Ascending aorta (tissue), 2 donors: ENCODE results near the gene TJAP1. TPM values are rescaled to one million over a fixed set of nuclear protein-coding genes. Genes with fewer than 3 reads are reported as not detected.

Source experiments
- DNase-seq, 2 donors: peaks; one replicate each; pipeline ENCODE4 v3.0.0-alpha.2; 2019; ENCODE audit warnings: low spot score in 2 of 2
- H3K27ac ChIP-seq, 2 donors: fragments of 200-600 bp; sonication (generic); one replicate each; pipeline ENCODE4 v1.5.1; 2016 to 2017; ENCODE audit warnings: mild to moderate bottlenecking in 1 of 2
- H3K27me3 ChIP-seq: fragments of 200-600 bp; sonication (generic); one replicate; pipeline ENCODE4 v1.5.1; 2017
- H3K36me3 ChIP-seq, 2 donors: fragments of 200-600 bp; sonication (generic); one replicate each; pipeline ENCODE4 v1.5.1; 2016
- H3K4me1 ChIP-seq, 2 donors: fragments of 200-600 bp; sonication (generic); one replicate each; pipeline ENCODE4 v1.5.1; 2016 to 2017; ENCODE audit warnings: mild to moderate bottlenecking in 1 of 2
- H3K4me3 ChIP-seq, 2 donors: fragments of 200-600 bp; sonication (generic); one replicate each; pipeline ENCODE4 v1.5.1; 2016 to 2017; ENCODE audit warnings: mild to moderate bottlenecking in 1 of 2
- H3K9me3 ChIP-seq, 2 donors: fragments of 200-600 bp; sonication (generic); one replicate each; pipeline ENCODE4 v1.5.1; 2016
- CTCF ChIP-seq, 3 experiments: fragments of 200-600 bp in 2 of 3; fragments of 450-650 bp in 1 of 3; sonication (generic) in 2 of 3; IDR thresholded peaks; one replicate each; pipeline ENCODE4 v1.5.1; 2016 to 2019; ENCODE audit warnings: antibody characterized with exemption in 3 of 3, mild to moderate bottlenecking in 1 of 3, moderate library complexity in 1 of 3
- intact Hi-C: fragments of 100-400 bp; cut with DNase I; formaldehyde crosslinking; loops from one replicate; pipeline ENCODE4 v1.15.1; 2023
- total RNA-seq: library from RNA; depleted of rRNA; stranded (reverse); fragments of >200 nt; gene quantifications from one replicate; pipeline ENCODE4 v1.1.0, GENCODE V29; 2016

The TJAP1 gene
- total RNA-seq, 1 donor from 2014 or later, result 71.6 TPM

- TF ChIP-seq CTCF (IDR thresholded peaks at IDR 0.05), result no peak
- Histone ChIP-seq H3K9me3 (no peaks in the 10 kb centered on the region), H3K36me3 (peaks cover 0 to under 1% of the 10 kb centered on the region in 2 donors), H3K4me3 (no peak overlapping the region), H3K27ac (peak overlapping the region in 1 of 2 donors; percentile 20), H3K27me3 (no peaks in the 10 kb centered on the region), H3K4me1 (peaks cover 7 to 28% of the 10 kb centered on the region in 2 donors)
- intact Hi-C loops, result no loop called here
- no peak for DNase-seq
Measured at GRCh38 chr6:43492673-43493072, 15.3 kb downstream of the TJAP1 start.

DNA sequence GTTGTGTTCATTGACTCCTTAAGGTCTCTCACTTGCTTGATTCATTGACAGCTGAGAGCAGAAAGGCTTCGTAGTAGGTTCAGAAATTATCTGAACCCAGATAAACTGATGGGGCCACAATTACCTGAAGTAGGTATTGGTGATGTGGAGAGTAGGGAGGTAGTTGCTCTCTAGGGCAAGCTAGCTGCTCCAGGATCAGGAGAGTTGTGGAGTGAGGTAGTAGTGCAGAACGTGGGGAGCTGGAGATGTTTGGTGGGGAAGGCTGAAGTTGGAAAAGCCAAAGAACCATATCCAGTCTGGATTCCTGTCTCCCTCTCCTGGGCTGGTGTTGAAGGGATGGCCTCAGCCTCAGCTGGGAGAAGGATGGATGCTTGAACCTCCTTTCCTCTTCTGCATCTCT is 15.9 kb downstream of the TJAP1 start:
- Histone ChIP-seq H3K27ac (no peak overlapping the region), H3K4me1 (peaks cover 7 to 30% of the 10 kb centered on the region in 2 donors), H3K27me3 (no peaks in the 10 kb centered on the region), H3K9me3 (no peaks in the 10 kb centered on the region), H3K36me3 (peaks cover 0 to 6% of the 10 kb centered on the region in 2 donors), H3K4me3 (no peak overlapping the region)
- no peak for TF ChIP-seq CTCF (IDR thresholded peaks at IDR 0.05)
- no peak for DNase-seq
- intact Hi-C loops, result no loop called here

GRCh38 chr6:43493833-43494232 is 16.5 kb downstream of the TJAP1 start:
- H3K4me3 ChIP-seq, result no peak overlapping the region
- peaks cover 7 to 30% of the 10 kb centered on the region in 2 donors for H3K4me1 ChIP-seq
- peaks cover 4 to 12% of the 10 kb centered on the region in 2 donors for H3K36me3 ChIP-seq
- TF ChIP-seq CTCF (IDR thresholded peaks at IDR 0.05), result no peak
- no peaks in the 10 kb centered on the region for H3K27me3 ChIP-seq
- intact Hi-C loops, result no loop called here
- H3K9me3 ChIP-seq, result no peaks in the 10 kb centered on the region
- no peak overlapping the region for H3K27ac ChIP-seq
- DNase-seq, result no peak

- H3K4me1 ChIP-seq, result peaks cover 7 to 30% of the 10 kb centered on the region in 2 donors
- DNase-seq, result no peak
- TF ChIP-seq CTCF (IDR thresholded peaks at IDR 0.05), result no peak
- no peak overlapping the region for H3K4me3 ChIP-seq
- H3K27ac ChIP-seq, result no peak overlapping the region
- intact Hi-C loops, result no loop called here
- H3K27me3 ChIP-seq, result no peaks in the 10 kb centered on the region
- H3K36me3 ChIP-seq, result peaks cover 6 to 17% of the 10 kb centered on the region in 2 donors
- no peaks in the 10 kb centered on the region for H3K9me3 ChIP-seq
Measured at GRCh38 chr6:43494321-43494720, 17.0 kb downstream of the TJAP1 start.

DNA sequence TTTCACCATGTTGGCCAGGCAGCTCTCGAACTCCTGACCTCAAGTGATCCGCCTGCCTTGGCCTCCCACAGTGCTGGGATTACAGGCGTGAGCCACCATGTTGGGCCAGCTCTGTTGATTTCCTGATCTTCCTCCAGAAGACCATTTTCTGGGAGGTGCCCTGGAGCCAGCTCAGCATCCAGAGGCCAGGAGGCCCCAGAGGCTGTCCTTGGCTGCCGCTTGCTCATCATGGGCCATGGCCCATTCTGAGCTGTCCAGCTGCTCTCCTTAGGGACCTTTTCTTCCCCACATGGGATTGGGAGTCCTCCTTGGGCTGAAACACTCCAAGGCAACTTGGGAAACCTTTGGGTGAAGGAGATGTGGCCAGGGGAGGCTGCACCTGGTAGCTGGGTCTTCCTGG is 17.4 kb downstream of the TJAP1 start:
- no peak for DNase-seq
- intact Hi-C loops, result no loop called here
- Histone ChIP-seq H3K36me3 (peaks cover 6 to 21% of the 10 kb centered on the region in 2 donors), H3K27ac (no peak overlapping the region), H3K4me1 (peaks cover 7 to 30% of the 10 kb centered on the region in 2 donors), H3K27me3 (no peaks in the 10 kb centered on the region), H3K4me3 (no peak overlapping the region), H3K9me3 (no peaks in the 10 kb centered on the region)
- no peak for TF ChIP-seq CTCF (IDR thresholded peaks at IDR 0.05)

DNA sequence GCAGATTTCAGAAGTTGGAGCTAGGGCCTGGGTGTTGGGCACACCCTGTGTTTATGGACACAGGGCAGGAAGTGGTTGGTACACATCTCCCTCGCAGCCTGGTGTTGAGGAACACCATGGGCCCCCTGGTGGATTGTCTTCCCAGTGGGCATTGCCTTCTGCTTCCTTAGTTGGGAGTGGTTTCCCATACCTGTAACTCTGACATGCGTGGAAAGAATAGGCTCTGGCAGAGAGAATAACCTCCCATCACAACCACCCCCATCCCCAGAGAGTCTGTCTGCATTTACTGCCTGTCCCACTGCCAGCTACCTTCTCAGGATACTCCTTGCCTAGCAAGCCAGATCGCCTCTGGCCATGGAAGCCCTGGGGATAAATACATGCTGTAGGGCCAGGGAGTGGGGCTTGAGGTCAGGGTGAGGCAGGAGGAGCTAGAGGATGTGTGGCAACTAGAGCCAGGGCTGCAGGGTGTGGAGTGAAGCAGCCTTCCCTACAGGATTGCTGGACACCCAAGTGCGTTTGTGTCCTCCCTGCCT is 18.1 kb downstream of the TJAP1 start:
- Histone ChIP-seq H3K27me3 (no peaks in the 10 kb centered on the region), H3K9me3 (no peaks in the 10 kb centered on the region), H3K27ac (peak overlapping the region in 1 of 2 donors; percentile 17), H3K36me3 (peaks cover 11 to 29% of the 10 kb centered on the region in 2 donors), H3K4me1 (peaks cover 7 to 30% of the 10 kb centered on the region in 2 donors), H3K4me3 (no peak overlapping the region)
- no peak for DNase-seq
- intact Hi-C loops, result no loop called here
- no peak for TF ChIP-seq CTCF (IDR thresholded peaks at IDR 0.05)
